ENCODE results near the gene PMCH.
"Not testable (repeated sequence)": the region's sequence is repeated elsewhere in the genome, so short reads cannot be mapped to it uniquely, and the experiment has no call there.

Gene PMCH, protein sequence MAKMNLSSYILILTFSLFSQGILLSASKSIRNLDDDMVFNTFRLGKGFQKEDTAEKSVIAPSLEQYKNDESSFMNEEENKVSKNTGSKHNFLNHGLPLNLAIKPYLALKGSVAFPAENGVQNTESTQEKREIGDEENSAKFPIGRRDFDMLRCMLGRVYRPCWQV
- long read RNA-seq, donor 1: 0 reads
- long read RNA-seq, donor 2: 0 reads
- long read RNA-seq, donor 3: 0 reads
- long read RNA-seq, donor 4: 0 reads
- long read RNA-seq, donor 5: 0 reads
- long read RNA-seq, donor 6: 0 reads
- long read RNA-seq, donor 7: 0 reads
- long read RNA-seq, donor 8: 0 reads

DNA sequence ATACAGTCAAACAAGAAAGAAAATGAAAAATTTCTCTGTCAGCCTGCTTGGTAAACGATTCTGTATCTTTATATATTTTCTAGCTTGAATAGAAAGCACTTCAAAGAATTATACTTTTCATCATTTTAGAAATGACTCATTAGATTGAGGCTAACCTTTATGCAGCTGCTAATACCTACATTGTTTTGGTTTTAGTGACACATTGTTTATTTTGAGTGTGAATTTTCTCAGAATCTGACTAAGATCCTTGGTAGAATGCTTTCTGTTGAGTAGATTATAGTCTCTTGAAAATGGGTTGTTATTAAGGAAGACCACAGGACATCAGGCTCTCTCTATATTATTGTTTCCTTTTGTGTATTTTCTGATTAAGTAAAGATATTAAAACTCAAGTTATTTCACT is at the start of gene PMCH:
PMCH (minus strand) TSS at position 45 of the 400 bp plus-strand sequence. CDS start 63 bp downstream, outside the sequence.
- DNase-seq: no peak

DNA sequence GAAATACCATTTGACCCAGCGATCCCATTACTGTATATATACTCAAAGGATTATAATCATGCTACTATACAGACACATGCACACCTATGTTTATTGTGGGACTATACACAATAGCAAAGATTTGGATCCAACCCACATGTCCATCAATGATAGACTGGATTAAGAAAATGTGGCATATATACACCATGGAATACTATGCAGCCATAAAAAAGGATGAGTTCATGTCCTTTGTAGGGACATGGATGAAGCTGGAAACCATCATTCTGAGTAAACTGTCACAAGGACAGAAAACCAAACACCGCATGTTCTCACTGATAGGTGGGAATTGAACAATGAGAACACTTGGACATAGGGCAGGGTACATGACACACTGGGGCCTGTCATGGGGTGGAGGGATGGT is 43.2 kb upstream of the PMCH start:
- not testable (repeated sequence) for DNase-seq

DNA sequence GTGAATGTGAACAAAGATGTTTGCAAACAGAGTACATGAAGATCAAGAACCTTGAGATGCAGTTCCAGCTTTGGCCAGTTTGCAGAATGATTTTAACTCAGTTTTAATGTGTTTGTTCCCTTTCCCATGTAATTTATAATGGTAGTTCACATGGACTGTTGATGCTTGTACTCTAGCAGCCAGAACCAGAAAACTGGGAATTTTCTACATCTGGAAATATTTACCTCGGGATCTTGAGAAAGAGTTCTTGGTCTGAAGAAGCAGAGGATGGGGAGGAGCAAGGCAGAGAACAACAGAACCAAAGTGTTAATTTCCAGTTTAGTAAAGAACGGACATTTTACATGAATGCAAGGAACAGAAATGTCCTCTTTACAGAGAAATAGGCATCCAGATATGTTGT is 37.0 kb upstream of the PMCH start:
- DNase-seq: no peak

DNA sequence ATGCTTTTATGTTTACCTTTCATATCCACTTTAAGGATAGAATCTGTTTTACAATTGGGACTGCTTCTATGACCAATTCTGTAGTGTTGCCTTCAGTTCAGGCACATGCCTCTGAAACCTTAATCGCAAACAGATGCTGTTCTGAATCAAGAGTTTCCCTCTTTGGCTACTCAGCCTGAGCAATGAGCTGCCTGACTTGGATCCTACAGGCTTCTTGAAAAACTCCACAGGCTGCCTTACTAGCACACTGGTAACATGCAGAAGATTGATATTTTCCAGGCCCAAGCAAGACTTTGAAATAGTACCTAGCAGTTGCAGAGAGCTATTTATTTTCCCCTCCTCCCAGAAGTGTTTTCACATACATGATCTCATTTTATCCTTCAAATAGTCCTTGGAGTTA is 34.8 kb upstream of the PMCH start:
- DNase-seq: no peak

DNA sequence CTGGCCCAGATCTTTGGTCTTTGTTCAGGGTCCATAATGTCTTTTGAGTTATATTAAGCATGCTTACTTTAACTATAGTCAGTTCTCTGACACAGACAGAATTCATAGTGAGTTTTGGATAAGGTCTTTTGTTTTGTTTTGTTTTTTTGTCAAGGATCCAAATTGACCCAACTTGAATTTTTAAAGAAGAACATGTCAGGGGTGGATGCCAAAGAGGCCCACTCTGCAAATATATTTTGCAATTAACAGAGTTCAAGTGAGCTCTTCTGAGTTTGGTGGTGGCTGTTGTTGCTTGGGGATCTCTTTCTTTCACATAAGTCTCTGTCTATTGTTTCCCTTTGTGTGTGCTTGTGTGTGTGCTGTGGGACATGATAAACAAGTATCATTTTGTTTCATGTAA is 34.4 kb upstream of the PMCH start:
- no peak for DNase-seq

DNA sequence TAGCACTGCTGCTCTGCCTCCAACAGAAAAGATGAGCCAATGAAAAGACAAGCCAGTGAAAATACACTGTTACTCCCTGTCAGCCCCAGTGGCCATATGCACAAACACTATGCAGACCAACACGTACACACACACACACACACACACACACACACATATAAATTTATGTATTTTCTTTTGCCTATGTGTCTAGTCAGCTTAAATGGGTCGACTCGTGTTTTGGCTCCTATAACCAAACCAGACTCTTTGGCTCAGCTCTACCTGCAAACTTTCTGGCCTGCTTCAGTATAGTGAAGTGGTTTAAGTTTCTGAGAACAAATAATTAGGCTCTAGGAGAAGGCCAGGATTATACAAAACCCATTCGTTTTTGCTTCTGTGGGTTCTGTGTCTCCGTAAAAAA is 30.3 kb upstream of the PMCH start:
- no peak for DNase-seq

DNA sequence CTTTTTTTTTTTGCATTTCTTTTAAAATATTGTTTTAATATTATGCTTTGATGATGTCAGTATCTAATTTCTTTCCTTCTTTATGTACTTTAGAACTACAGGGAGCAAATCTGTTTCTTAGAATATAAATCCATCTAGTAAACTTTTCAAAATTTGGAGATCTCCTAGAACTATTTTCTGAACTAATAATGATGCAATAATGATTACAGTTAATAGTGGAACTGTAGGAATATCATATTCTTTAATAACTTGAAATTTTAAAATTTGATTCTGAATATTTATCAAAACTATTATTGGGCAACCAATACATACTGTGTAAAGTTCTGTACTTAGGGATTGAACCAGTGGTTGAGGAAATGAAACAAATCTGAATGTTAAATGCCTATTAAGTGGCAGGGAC is 23.1 kb upstream of the PMCH start:
- no peak for DNase-seq

DNA sequence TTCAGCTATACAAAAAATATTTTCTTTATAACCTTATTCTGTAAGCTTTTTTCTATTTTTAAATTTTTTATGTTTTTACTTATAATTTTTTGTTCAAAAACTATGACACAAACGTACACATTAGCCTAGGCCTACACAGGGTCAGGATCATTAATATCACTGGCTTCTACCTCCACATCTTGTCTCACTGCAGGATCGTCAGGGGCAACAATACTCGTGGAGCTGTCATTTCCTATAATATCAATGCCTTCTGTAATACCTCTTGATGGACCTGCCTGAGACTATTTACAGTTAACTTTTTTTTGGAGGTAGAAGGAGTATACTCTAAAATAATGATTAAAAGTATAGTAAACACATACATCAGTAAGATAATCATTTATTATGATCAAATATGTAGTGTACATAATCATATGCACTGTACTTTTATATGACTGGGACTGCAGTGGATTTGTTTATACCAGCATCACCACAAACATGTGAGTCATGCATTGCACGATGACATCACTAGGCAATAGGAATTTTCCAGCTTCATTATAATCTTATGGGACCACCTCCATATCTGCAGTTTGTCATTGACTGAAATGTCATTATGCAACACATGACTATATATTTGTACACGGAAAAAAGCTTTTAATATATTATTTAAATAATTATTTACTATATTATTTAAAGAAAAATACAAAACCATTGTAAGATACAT is 18.5 kb upstream of the PMCH start:
- no peak for DNase-seq

DNA sequence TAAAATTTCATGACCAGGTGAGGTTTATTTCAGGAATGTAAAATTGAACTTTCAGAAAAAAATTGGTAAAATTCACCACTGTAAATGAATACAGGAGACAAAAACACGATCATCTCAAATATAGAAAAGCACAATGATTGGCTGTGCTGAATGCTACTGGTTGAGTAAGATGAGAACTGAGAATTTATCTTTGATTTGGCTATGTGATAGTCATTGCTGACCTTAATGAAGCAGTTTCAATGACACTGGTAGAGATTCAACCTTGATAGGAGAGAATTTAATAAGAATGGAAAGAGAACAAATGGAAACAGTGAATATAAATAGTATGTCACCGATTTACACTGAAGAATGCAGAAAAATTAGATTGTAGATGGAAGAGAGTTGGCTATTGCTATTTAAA is 6.4 kb upstream of the PMCH start:
- no peak for DNase-seq

DNA sequence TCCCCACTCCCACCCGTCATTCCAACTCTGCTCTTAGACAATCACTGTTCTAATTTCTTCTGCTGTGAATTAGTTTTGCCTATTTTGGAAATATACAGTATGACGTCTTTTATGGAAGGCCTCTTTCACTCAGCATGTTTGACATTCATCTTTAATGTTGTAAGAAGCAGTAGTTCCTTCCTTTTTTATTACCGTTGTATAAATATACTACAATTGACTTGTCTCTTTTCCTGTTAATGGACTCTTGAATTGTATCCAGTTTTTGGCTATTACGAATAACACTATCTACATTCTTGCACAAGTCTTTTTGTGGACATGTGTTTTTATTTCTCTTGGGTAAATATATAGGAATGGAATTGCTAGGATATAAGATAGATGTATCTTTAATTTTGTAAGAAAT is 4.9 kb upstream of the PMCH start:
- no peak for DNase-seq

DNA sequence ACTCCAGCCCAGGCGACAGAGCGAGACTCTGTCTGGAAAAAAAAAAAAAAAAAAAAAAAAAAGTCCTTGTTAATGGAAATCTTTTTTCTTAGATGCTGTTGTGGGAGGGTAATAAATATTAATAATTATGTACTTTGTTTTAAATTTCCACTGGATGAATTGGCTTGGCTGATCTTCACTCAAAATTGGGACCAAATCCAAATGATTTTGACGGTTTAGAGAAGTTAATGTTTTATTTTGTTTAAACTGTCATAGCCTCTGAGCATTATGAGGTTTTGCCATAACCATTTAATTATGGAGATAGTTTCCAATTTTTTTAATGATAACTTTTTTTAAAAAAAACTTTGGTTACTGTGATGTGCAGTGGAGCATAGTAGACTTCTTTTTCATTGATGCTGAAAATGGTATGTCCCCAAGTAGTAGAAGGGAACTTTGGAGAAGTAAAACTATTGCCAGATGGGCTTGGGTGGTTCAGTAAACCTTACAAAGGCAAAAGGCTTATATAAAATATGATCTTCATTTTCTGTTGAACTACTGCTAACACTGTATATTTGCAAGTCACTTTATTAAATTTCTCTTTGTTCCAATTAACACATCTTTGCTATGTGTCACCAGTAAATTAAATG is 3.9 kb upstream of the PMCH start:
- DNase-seq: no peak

DNA sequence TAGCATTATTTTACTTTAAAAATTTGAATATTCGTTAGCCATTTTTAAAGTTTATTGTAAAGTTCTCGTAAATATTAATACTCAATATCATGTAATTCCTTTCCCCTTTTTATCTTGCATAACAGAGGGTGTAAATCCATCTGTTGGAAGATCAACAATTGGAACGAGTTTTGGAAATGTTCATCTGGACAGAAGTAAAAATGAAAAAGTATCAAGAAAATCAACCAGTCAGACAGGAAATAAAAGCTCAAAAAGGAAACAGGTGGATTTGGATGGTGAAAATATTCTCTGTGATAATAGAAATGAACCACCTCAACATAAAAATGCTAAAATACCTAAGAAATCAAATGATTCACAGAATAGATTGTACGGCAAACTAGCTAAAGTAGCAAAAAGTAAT is 1.8 kb downstream of the PMCH start:
- DNase-seq: no peak

DNA sequence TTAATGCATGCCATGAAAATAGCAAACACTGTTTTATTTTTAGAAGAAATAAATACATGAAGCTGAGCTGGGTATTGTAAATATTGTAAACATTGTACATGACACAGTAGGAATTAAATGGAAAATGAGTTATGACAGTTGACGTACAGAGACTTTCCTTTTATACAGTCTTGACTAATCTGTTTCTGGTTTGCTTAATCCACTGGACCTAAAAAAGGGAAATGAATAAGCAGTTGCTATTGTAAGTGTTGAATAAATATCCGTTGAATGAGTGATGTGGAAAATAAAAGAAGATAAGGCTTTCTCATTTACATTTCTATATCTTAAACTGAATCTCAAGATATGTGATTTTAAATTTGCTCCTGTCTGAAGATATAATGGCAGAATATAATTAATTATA is 15.0 kb downstream of the PMCH start:
- DNase-seq: no peak

DNA sequence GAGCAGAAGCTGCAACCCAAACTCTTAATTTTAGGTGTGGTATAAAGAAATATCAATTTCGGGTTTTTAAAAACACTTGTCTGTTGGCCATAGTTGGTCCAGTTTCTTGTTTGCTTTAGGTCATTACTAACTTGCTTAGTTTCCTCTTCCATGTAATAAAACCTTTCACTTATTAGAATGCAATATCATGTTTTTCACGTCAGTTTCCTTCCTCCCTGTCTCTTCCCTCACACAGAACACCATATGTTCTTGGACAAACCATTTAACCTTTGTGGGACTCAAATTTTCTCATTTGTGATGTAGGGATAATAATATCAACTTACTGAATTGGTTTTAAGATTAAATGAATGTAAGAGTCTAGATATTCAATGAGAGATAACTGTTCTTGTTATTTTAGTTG is 22.9 kb downstream of the PMCH start:
- DNase-seq: no peak

DNA sequence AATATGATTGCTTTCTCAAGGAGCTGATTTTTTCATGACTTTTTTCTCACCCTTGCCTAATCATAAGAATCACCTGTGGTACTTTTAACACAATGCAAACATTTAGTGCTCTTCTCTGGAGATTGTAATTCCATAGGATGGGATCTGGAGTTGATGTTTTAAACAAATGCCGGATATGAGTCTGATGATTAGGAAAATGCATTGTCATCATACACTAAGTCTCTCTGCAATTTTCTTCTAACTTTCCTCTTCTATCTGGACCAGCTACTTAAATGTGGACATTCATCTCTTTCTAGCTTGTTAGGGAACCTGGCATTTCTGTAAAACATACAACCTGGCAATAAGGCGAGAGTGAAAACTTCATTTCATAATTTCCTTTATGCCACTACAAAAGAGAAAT is 23.5 kb downstream of the PMCH start:
- no peak for DNase-seq

DNA sequence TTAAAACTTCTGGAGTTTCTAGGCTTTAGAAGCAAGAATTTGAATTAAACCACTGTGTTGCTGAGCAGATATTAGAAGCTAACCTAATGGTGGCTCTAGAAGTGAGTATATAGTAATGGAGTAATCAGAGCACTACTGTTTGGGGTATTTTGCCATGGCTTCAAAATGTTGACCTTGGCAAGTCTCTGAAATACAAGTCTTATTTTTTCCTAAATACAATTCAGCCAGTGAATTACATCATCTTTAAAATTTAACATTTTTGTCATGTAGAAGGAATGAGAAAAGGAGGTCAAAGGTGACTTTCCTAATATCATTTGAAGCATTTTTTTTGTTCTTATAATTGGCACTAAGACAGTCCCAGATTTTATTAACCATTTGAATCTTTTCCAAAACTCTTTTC is 25.2 kb downstream of the PMCH start:
- no peak for DNase-seq

DNA sequence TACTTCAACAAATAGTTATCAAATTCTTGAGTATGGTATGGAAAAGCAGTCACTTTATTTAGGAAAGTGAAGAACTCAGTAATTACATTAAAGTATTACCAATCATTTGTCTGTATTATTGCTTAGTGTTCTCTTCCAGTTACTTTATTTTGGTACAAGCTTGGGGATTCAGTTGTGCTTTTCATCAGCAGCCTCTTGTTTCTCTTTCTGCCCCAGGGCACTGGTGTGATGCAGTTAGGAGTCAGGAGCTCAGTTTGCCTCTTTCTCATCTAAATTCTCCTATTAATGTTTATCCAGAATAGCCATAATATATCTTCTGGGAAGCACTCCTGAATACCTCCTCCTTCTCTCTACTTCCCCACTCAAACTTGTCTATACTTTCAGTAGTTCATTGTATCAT is 25.7 kb downstream of the PMCH start:
- DNase-seq: no peak

DNA sequence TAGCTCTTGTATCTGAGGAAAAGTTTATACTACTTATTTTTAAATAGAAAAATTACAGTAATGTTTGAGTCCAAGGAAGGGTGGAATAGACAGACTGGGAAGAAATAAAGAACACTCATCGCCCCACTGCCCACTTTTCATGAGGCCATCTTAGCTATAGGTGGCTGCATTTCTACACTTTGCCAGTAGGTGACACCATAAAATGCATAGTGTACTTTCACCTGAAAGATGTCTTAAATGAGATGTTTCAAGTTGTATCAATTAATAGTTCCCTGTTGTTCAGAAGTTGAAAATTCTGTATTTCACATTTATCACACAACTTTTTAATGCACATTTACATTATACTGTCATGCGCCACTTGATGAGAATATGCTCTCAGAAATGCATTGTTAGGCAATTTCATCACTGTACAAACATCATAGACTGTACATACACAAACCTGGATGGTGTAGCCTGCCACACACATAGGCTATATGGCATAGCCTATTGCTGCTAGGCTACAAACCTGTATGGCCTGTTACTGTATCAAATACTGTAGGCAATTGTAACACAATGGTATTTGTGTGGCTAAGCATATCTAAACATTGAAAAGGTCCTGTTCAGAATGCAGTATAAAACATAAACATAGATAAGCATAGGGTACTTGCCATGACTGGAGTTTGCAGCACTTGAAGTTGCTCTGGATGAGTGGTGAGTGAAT is 27.6 kb downstream of the PMCH start:
- no peak for DNase-seq

DNA sequence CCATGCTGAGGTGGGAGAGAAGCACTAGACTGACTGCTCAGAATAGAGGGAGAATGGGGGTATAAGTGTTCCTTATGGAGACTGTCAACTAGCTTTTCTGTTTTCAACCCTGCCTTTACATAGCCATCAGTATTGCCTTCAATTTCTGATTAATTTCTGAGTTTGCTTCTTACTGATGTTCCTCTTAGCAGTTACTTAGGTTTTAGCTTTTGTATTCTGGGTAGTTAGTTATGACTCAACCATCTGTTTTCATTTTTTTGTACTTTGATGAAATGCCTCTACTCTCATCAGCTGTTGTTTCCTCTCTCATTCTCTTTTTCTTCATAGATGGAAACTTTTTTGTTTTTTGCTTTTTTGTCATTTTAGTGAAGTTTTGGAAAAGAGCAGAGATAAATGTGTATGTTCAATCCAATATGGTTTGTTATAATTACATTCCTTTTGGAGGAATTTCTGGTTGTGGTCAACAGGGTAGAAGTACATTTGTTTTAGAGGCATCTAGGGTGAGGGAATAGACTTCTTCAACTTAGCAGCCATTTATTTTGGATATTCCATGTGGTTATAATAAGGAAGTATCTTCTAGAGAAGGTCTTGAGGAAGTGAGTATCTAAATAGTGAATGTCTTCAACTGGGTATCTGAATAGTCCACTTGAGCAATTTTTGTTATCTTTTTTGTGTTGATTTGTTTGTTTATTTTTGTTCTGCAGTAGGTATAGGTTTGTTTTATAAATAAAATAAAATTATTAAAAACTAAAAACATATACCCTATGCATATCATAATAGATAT is 29.6 kb downstream of the PMCH start:
- DNase-seq: no peak

DNA sequence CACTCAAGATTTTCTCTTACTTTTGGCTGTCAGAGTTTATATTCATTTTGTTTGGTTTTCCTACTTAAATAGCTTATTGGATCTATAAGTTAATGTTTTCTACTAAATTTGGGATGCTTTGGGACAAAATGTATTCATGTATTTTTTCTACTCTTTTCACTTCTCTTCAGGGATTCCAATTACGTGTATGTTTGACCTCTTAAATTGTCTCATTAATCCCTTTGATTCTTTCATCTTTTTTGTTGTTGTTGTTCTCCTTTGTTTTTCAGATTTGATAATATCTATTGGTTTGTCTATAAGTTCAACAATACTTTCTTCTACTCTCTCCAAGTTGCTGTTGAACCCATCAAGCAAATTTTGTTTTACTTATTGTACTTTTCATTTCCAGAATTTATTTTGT is 34.2 kb downstream of the PMCH start:
- no peak for DNase-seq

DNA sequence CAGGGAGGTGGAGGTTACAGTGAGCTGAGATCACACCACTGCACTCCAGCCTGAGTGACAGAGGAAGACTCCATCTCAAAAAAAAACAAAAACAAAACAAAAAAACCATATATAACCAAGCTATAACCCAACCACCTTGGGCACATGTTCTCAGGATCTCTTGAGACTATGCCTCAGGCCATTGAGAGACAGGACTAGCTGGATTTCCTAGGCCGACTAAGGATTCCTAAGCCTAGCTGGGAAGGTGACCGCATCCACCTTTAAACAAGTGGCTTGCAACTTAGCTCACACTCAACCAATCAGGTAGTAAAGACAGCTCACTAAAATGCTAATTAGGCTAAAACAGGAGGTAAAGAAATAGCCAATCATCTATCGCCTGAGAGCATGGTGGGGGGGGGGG is 42.4 kb downstream of the PMCH start:
- not testable (repeated sequence) for DNase-seq

DNA sequence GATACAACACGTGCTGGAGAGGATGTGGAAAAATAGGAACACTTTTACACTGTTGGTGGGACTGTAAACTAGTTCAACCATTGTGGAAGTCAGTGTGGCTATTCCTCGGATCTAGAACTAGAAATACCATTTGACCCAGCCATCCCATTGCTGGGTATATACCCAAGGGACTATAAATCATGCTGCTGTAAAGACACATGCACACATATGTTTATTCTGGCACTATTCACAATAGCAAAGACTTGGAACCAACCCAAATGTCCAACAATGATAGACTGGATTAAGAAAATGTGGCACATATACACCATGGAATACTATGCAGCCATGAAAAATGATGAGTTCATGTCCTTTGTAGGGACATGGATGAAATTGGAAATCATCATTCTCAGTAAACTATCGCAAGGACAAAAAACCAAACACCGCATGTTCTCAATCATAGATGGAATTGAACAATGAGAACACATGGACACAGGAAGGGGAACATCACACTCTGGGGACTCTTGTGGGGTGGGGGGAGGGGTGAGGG is 50.5 kb downstream of the PMCH start:
- not testable (repeated sequence) for DNase-seq
